Fibroblast of the conjunctiva (primary cell): Measurements from ENCODE around the gene ADAMTSL4.
"Not testable (repeated sequence)": the region's sequence is repeated elsewhere in the genome, so short reads cannot be mapped to it uniquely, and the experiment has no call there.

Experiments
- DNase-seq: peaks from one replicate; pipeline ENCODE4 v3.0.0-alpha.2; 2010; ENCODE audit warnings: low read depth

ADAMTSL4 gene

GRCh38 chr1:150555198-150555970 lies 6.2 kb downstream of the ADAMTSL4 start:
- DNase-seq = no peak

- DNase-seq = no peak
Measured at GRCh38 chr1:150555971-150556865, 7.0 kb downstream of the ADAMTSL4 start.

GRCh38 chr1:150557065-150557600 lies 7.9 kb downstream of the ADAMTSL4 start:
- no peak for DNase-seq

GRCh38 chr1:150557813-150558212 lies 8.6 kb downstream of the ADAMTSL4 start:
- DNase-seq = no peak

- no peak for DNase-seq
Measured at GRCh38 chr1:150558303-150558704, 9.1 kb downstream of the ADAMTSL4 start.

- no peak for DNase-seq
Measured at GRCh38 chr1:150558761-150559655, 9.8 kb downstream of the ADAMTSL4 start.

- DNase-seq = no peak
Measured at GRCh38 chr1:150559656-150560010, 10.4 kb downstream of the ADAMTSL4 start.

GRCh38 chr1:150560011-150560438 lies 10.8 kb downstream of the ADAMTSL4 start:
- DNase-seq = no peak

GRCh38 chr1:150560576-150561253 lies 11.5 kb downstream of the ADAMTSL4 start:
- no peak for DNase-seq

- DNase-seq = peak; percentile 99
Measured at GRCh38 chr1:150561254-150561973, 12.2 kb downstream of the ADAMTSL4 start.

- peak; percentile 95 for DNase-seq
Measured at GRCh38 chr1:150561974-150562445, 12.8 kb downstream of the ADAMTSL4 start.

- no peak for DNase-seq
Measured at GRCh38 chr1:150562446-150563339, 13.5 kb downstream of the ADAMTSL4 start.

GRCh38 chr1:150563340-150564038 lies 14.3 kb downstream of the ADAMTSL4 start:
- DNase-seq = no peak

GRCh38 chr1:150564051-150564991 lies 15.1 kb downstream of the ADAMTSL4 start:
- no peak for DNase-seq

GRCh38 chr1:150565240-150565991 lies 16.2 kb downstream of the ADAMTSL4 start:
- DNase-seq = not testable (repeated sequence)

GRCh38 chr1:150566589-150567340 lies 17.6 kb downstream of the ADAMTSL4 start:
- no peak for DNase-seq
